A673 (cell line): ENCODE results near the gene CCDC183. TPM values are rescaled to one million over a fixed set of nuclear protein-coding genes. Genes with fewer than 3 reads are reported as not detected.
"Not testable (repeated sequence)": the region's sequence is repeated elsewhere in the genome, so short reads cannot be mapped to it uniquely, and the experiment has no call there.

Source experiments
- BruUV-seq: library from RNA; stranded (reverse); fragments of 400-500 nt; replicated peaks from 2 replicates; lab custom pipeline; 2021; lab: Mats Ljungman, UMichigan
- CTCF ChIA-PET: fragments of 300-600 bp; sonication (Branson Sonifier 250); formaldehyde crosslinking; loops from one replicate; lab custom pipeline; 2022; ENCODE audit warnings: antibody characterized with exemption; lab: Charles Lee
- POLR2A ChIA-PET: fragments of 300-600 bp; sonication (Branson Sonifier 250); formaldehyde crosslinking; loops from one replicate; lab custom pipeline; 2022; ENCODE audit warnings: antibody characterized with exemption; ENCODE audit not compliant: low non-redundant PET; lab: Charles Lee
- DNase-seq: peaks from one replicate; pipeline ENCODE4 v3.0.0-alpha.2; 2015; ENCODE audit warnings: low spot score
- H3K27ac ChIP-seq: fragments of 200-600 bp; sonication (generic); 2 replicates; pipeline ENCODE4 v1.5.1; 2016; ENCODE audit warnings: mixed run types, low read depth, mild to moderate bottlenecking, mixed read lengths, antibody characterized with exemption, low read length; ENCODE audit not compliant: poor library complexity, severe bottlenecking
- H3K27me3 ChIP-seq: fragments of 200-600 bp; sonication (generic); replicated peaks from 2 replicates; pipeline ENCODE4 v1.6.1; 2017; ENCODE audit warnings: mixed run types, low read depth, mild to moderate bottlenecking, mixed read lengths, antibody characterized with exemption, low read length; ENCODE audit not compliant: insufficient read depth, poor library complexity
- H3K36me3 ChIP-seq: fragments of 200-600 bp; sonication (generic); 2 replicates; pipeline ENCODE4 v1.6.1; 2016; ENCODE audit warnings: mixed run types, mild to moderate bottlenecking, mixed read lengths, antibody characterized with exemption, low read length; ENCODE audit not compliant: insufficient read depth, poor library complexity, severe bottlenecking
- H3K4me1 ChIP-seq: fragments of 200-600 bp; sonication (generic); 2 replicates; pipeline ENCODE4 v1.6.1; 2017; ENCODE audit warnings: mixed run types, mild to moderate bottlenecking, mixed read lengths, antibody characterized with exemption, low read length; ENCODE audit not compliant: insufficient read depth, poor library complexity, severe bottlenecking
- H3K4me3 ChIP-seq: fragments of 200-600 bp; sonication (generic); 2 replicates; pipeline ENCODE4 v1.5.1; 2016; ENCODE audit warnings: low read depth, mixed run types, mild to moderate bottlenecking, mixed read lengths, low read length; ENCODE audit not compliant: poor library complexity, severe bottlenecking
- H3K9me3 ChIP-seq: fragments of 200-600 bp; sonication (generic); 2 replicates; pipeline ENCODE4 v1.6.1; 2016; ENCODE audit warnings: mixed run types, low read depth, mild to moderate bottlenecking, mixed read lengths, antibody characterized with exemption, low read length; ENCODE audit not compliant: poor library complexity, severe bottlenecking
- CTCF ChIP-seq: fragments of 300-800, 200-600 bp; sonication (generic); conservative IDR thresholded peaks from 2 replicates; pipeline ENCODE4 v1.5.1; 2017; ENCODE audit warnings: low read depth, mild to moderate bottlenecking, antibody characterized with exemption, low read length, moderate library complexity, mixed read lengths
- intact Hi-C: fragments of 100-400 bp; cut with micrococcal nuclease; formaldehyde crosslinking; loops from one replicate; pipeline ENCODE4 v1.10.0; 2022; ENCODE audit not compliant: unreplicated experiment
- total RNA-seq: library from RNA; stranded (reverse); gene quantifications from 2 replicates; pipeline ENCODE4 v1.2.3, GENCODE V29; 2021

Gene CCDC183
- total RNA-seq, 1 experiment from 2014 or later, result not detected

- peak; percentile 86 for TF ChIP-seq CTCF
- H3K4me1 ChIP-seq, result peaks cover 32% of the 10 kb centered on the region
- CTCF ChIA-PET, result interaction anchor here (0.6 to 1.1 kb wide), 5 partner anchors 20 to 193 kb away, joined by 3 to 4 read pairs (median 3); no protein-coding TSS in a partner anchor
- peak within 1 kb of the TSS; percentile 35 for H3K4me3 ChIP-seq
- BruUV-seq, POLR2A ChIA-PET, H3K9me3 ChIP-seq, H3K27me3 ChIP-seq: not testable (repeated sequence)
- intact Hi-C loops, result loop anchor here (5.0 kb wide), 1 partner anchor 40 kb away; no protein-coding TSS in a partner anchor
- peak; percentile 91 for DNase-seq
- peaks cover 23% of the 10 kb centered on the region for H3K36me3 ChIP-seq
- peak within 1 kb of the TSS; percentile 48 for H3K27ac ChIP-seq
Observed at GRCh38 chr9:136842380-136842948, 46.3 kb downstream of the CCDC183 start, which contains the start of gene AJM1. AJM1 (plus strand) TSS chr9:136842478; CDS start chr9:136844415, 1,937 bp downstream.

- H3K36me3 ChIP-seq, result peaks cover 17% of the 10 kb centered on the region
- DNase-seq, H3K9me3 ChIP-seq, POLR2A ChIA-PET, H3K27me3 ChIP-seq, H3K27ac ChIP-seq, BruUV-seq, H3K4me3 ChIP-seq: not testable (repeated sequence)
- CTCF ChIA-PET, result interaction anchor here (0.6 to 0.7 kb wide), 3 partner anchors 50 to 78 kb away, joined by 3 to 5 read pairs (median 4); no protein-coding TSS in a partner anchor
- intact Hi-C loops, result loop anchor here (5.0 kb wide), 1 partner anchor 41 kb away; no protein-coding TSS in a partner anchor
- peaks cover 32% of the 10 kb centered on the region for H3K4me1 ChIP-seq
Observed at GRCh38 chr9:136843159-136843800, 47.1 kb downstream of the CCDC183 start.

- H3K27ac ChIP-seq, POLR2A ChIA-PET, H3K4me3 ChIP-seq, BruUV-seq, H3K9me3 ChIP-seq, H3K36me3 ChIP-seq, H3K27me3 ChIP-seq: not testable (repeated sequence)
- DNase-seq, result peak; percentile 52
- peaks cover 32% of the 10 kb centered on the region for H3K4me1 ChIP-seq
- CTCF ChIA-PET, result interaction anchor here (0.6 to 0.7 kb wide), 2 partner anchors 51 to 79 kb away, joined by 3 to 5 read pairs; no protein-coding TSS in a partner anchor
- TF ChIP-seq CTCF, result peak; percentile 64
- intact Hi-C loops, result loop anchor here (5.0 kb wide), 1 partner anchor 42 kb away; no protein-coding TSS in a partner anchor
Observed at GRCh38 chr9:136843801-136844740, 47.9 kb downstream of the CCDC183 start.
